ENCODE measurements around the gene CD82.

- TF ChIP-seq CTCF (IDR thresholded peaks at IDR 0.05), result no peak
- TF ChIP-seq POLR2A (IDR thresholded peaks at IDR 0.05), result no peak
Measured at GRCh38 chr11:44600839-44601383, 35.4 kb downstream of the CD82 start.
